Kidney capillary endothelial cell (primary cell): ENCODE results near the gene NDUFAF5.
"Not testable (repeated sequence)": the region's sequence is repeated elsewhere in the genome, so short reads cannot be mapped to it uniquely, and the experiment has no call there.

Source experiments
- DNase-seq: peaks from one replicate; pipeline ENCODE4 v3.0.0-alpha.2; 2018; ENCODE audit warnings: low spot score

The NDUFAF5 gene

GRCh38 chr20:13784893-13785715 lies at the start of gene NDUFAF5, which contains the start of gene ESF1:
Gene NDUFAF5, plus strand, starts transcription at chr20:13785028. Its CDS starts 41 bp downstream, at chr20:13785069.
Gene ESF1, minus strand, starts transcription at chr20:13784919. Its CDS starts 1,779 bp downstream, at chr20:13783140.
- DNase-seq, result peak; percentile 91

- no peak for DNase-seq
Observed at GRCh38 chr20:13735826-13736225, 49.0 kb upstream of the NDUFAF5 start.

GRCh38 chr20:13736436-13737191 lies 48.2 kb upstream of the NDUFAF5 start:
- no peak for DNase-seq

GRCh38 chr20:13738187-13738586 lies 46.6 kb upstream of the NDUFAF5 start:
- DNase-seq, result not testable (repeated sequence)

GRCh38 chr20:13739731-13740649 lies 44.8 kb upstream of the NDUFAF5 start:
- no peak for DNase-seq

GRCh38 chr20:13741879-13742278 lies 42.9 kb upstream of the NDUFAF5 start:
- DNase-seq, result no peak

- no peak for DNase-seq
Observed at GRCh38 chr20:13744352-13744751, 40.5 kb upstream of the NDUFAF5 start.

- no peak for DNase-seq
Observed at GRCh38 chr20:13745784-13746183, 39.0 kb upstream of the NDUFAF5 start.

GRCh38 chr20:13749811-13750210 lies 35.0 kb upstream of the NDUFAF5 start:
- DNase-seq, result no peak

- DNase-seq, result no peak
Observed at GRCh38 chr20:13753436-13754036, 31.3 kb upstream of the NDUFAF5 start.

- no peak for DNase-seq
Observed at GRCh38 chr20:13755809-13756208, 29.0 kb upstream of the NDUFAF5 start.

- DNase-seq, result no peak
Observed at GRCh38 chr20:13756551-13756950, 28.3 kb upstream of the NDUFAF5 start.

- no peak for DNase-seq
Observed at GRCh38 chr20:13758884-13759283, 25.9 kb upstream of the NDUFAF5 start.

- DNase-seq, result not testable (repeated sequence)
Observed at GRCh38 chr20:13760451-13760946, 24.3 kb upstream of the NDUFAF5 start.

- DNase-seq, result peak; percentile 81
Observed at GRCh38 chr20:13765299-13765698, 19.5 kb upstream of the NDUFAF5 start.

GRCh38 chr20:13765868-13766416 lies 18.9 kb upstream of the NDUFAF5 start:
- DNase-seq, result no peak

- no peak for DNase-seq
Observed at GRCh38 chr20:13770141-13770540, 14.7 kb upstream of the NDUFAF5 start.

- peak; percentile 55 for DNase-seq
Observed at GRCh38 chr20:13771853-13772453, 12.9 kb upstream of the NDUFAF5 start.

- peak; percentile 38 for DNase-seq
Observed at GRCh38 chr20:13772529-13772928, 12.3 kb upstream of the NDUFAF5 start.

- DNase-seq, result no peak
Observed at GRCh38 chr20:13775867-13776266, 9.0 kb upstream of the NDUFAF5 start.

- DNase-seq, result no peak
Observed at GRCh38 chr20:13777171-13777601, 7.6 kb upstream of the NDUFAF5 start.
